Measurements from ENCODE around the gene RAI1. TPM values are rescaled to one million over a fixed set of nuclear protein-coding genes. Genes with fewer than 3 reads are reported as not detected.
"Not testable (repeated sequence)": the region's sequence is repeated elsewhere in the genome, so short reads cannot be mapped to it uniquely, and the experiment has no call there.

The RAI1 gene
- total RNA-seq, 1 donor from 2014 or later: 25.1 TPM

- intact Hi-C loops (cut with micrococcal nuclease): loop anchor here (2.0 to 5.0 kb wide), 3 partner anchors 43 to 293 kb away; partner anchors contain the start of genes DRC3, SREBF1 and TOM1L2
These were observed 1.5 kb upstream of the RAI1 start for GRCh38 chr17:17679748-17680147.

GRCh38 chr17:17680477-17681186, 626 bp upstream of the RAI1 start:
- intact Hi-C loops (cut with micrococcal nuclease): loop anchor here (1.0 to 5.0 kb wide), 5 partner anchors 42 to 353 kb away; partner anchors contain the start of genes DRC3, SREBF1 and TOM1L2

- intact Hi-C loops (cut with micrococcal nuclease): loop anchor here (1.0 to 5.0 kb wide), 9 partner anchors 12 to 357 kb away; partner anchors contain the start of genes ATPAF2, DRC3, GID4 and SREBF1
These were observed 560 bp downstream of the RAI1 start for GRCh38 chr17:17681744-17682292.

- intact Hi-C loops (cut with micrococcal nuclease): loop anchor here (1.0 to 5.0 kb wide), 6 partner anchors 12 to 356 kb away; partner anchors contain the start of genes ATPAF2, DRC3, GID4 and SREBF1
These were observed 1.1 kb downstream of the RAI1 start for GRCh38 chr17:17682293-17682736.

- intact Hi-C loops (cut with micrococcal nuclease): loop anchor here (1.0 to 5.0 kb wide), 6 partner anchors 11 to 356 kb away; partner anchors contain the start of genes ATPAF2, DRC3, GID4 and SREBF1
These were observed 1.8 kb downstream of the RAI1 start for GRCh38 chr17:17682737-17683680.

- intact Hi-C loops (cut with micrococcal nuclease): loop anchor here (2.0 to 5.0 kb wide), 3 partner anchors 153 to 355 kb away; partner anchors contain the start of genes ATPAF2, DRC3, GID4 and SREBF1
These were observed 2.6 kb downstream of the RAI1 start for GRCh38 chr17:17683710-17684365.

- intact Hi-C loops (cut with micrococcal nuclease): loop anchor here (5.0 kb wide), 2 partner anchors 152 to 287 kb away; partner anchors contain the start of genes DRC3, SREBF1 and TOM1L2
These were observed 3.9 kb downstream of the RAI1 start for GRCh38 chr17:17684906-17685774.

GRCh38 chr17:17685775-17686291, 4.6 kb downstream of the RAI1 start:
- intact Hi-C loops (cut with micrococcal nuclease): no loop called here

- intact Hi-C loops (cut with micrococcal nuclease): no loop called here
These were observed 8.1 kb downstream of the RAI1 start for GRCh38 chr17:17689312-17689711.

GRCh38 chr17:17690233-17690632, 9.0 kb downstream of the RAI1 start:
- intact Hi-C loops (cut with micrococcal nuclease): not testable (repeated sequence)

GRCh38 chr17:17691468-17692263, 10.4 kb downstream of the RAI1 start:
- intact Hi-C loops (cut with micrococcal nuclease): no loop called here

GRCh38 chr17:17692353-17693252, 11.3 kb downstream of the RAI1 start:
- intact Hi-C loops (cut with micrococcal nuclease): no loop called here

- intact Hi-C loops (cut with micrococcal nuclease): loop anchor here (1.0 kb wide), 1 partner anchor 11 kb away; no protein-coding TSS in a partner anchor
These were observed 12.3 kb downstream of the RAI1 start for GRCh38 chr17:17693253-17694168.

- intact Hi-C loops (cut with micrococcal nuclease): loop anchor here (1.0 kb wide), 1 partner anchor 12 kb away; no protein-coding TSS in a partner anchor
These were observed 13.2 kb downstream of the RAI1 start for GRCh38 chr17:17694169-17695081.

GRCh38 chr17:17696085-17696484, 14.8 kb downstream of the RAI1 start:
- intact Hi-C loops (cut with micrococcal nuclease): no loop called here

All from T-helper 2 cell treated with Interferon-gamma antibody and Interleukin-4, amounts not matched to agents 100 ng/mL and 5 ng/mL, for 36 hours (primary cell).